GM21825 (cell line): ENCODE measurements around the gene PRELID1.
"Not testable (repeated sequence)": the region's sequence is repeated elsewhere in the genome, so short reads cannot be mapped to it uniquely, and the experiment has no call there.

Experiments used
- ATAC-seq: cut with Tn5 transposase; IDR thresholded peaks from one replicate; pipeline ENCODE4 v1.9.1; 2021; ENCODE audit warnings: mild to moderate bottlenecking, moderate library complexity; ENCODE audit not compliant: unreplicated experiment

The PRELID1 gene, protein sequence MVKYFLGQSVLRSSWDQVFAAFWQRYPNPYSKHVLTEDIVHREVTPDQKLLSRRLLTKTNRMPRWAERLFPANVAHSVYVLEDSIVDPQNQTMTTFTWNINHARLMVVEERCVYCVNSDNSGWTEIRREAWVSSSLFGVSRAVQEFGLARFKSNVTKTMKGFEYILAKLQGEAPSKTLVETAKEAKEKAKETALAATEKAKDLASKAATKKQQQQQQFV

DNA sequence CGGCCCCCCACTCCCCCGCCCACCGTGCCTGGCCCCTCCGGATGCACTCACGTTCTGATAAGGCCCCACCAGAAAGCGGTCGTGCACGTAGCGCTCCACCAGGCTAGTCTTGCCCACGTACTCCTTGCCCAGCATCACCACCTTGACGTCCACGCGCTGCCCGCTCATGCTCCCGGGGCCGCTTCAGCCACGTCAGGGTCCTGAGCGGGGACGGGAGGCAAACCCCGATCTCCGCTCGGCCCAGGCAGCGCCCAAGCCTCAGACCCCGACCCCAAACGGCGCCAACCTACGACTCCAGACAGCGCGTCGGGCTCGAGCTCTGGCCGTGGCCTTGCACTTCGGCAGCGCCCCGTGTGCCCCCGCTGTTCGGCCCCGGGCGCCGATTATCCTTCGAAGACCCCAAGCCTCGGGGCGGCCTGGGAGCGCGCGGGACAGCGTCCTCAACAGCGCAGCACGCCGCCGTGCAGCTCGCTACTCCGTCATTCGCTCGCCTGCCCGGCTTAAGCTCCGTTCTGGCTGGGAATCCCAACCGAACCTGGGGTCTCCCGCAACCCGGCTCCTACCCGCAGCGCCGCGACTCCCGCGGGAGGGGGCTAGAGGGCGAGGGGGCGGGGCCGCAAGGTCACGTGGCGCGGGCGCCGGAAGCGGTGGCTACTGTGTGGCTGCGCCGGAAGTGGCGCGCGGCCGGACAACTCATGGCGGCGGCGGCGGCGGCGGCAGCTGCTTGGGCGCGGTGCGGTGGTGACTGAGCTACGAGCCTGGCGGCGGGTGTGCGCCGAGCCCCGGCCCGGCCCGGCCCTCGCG lies at the start of gene PRELID1, which contains the start of gene RAB24:
Gene PRELID1 (plus strand): TSS at position 679 of the 804 bp plus-strand sequence. CDS start 187 bp downstream, outside the sequence.
Gene RAB24 (minus strand): TSS at position 599 of the 804 bp plus-strand sequence. CDS start 431 bp downstream, at position 168.
- ATAC-seq: peak; percentile 49

DNA sequence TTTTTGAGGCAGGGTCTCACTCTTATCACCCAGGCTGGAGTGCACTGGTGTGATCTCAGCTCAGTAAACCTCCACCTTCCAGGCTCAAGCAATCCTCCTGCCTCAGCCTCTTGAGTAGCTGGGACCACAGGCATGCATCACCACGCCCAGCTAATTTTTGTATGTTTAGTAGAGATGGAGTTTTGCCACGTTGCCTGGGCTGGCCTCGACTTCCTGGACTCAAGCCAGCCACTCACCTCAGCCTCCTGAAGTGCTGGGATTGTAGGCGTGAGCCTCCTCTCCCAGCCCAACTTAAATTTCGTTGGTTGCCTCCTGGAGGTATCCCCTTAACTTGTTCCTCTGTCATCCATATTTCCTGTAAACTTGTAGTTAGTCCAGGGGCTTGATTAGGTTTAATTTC lies 47.3 kb upstream of the PRELID1 start:
- ATAC-seq: no peak

DNA sequence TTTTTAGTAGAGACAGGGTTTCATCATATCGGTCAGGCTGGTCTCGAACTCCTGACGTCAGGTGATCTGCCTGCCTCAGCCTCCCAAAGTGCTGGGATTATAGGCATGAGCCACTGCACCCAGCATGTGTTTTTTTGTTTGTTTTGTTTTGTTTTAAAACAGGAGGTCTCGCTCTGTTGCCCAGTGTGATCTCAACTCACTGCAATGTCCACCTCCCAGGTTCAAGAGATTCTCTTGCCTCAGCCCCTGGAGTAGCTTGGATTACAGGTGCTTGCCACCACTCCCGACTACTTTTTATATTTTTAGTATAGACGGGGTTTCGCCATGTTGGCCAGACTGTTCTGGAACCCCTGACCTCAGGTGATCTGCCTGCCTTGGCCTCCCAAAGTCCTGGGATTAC lies 44.9 kb upstream of the PRELID1 start:
- not testable (repeated sequence) for ATAC-seq

DNA sequence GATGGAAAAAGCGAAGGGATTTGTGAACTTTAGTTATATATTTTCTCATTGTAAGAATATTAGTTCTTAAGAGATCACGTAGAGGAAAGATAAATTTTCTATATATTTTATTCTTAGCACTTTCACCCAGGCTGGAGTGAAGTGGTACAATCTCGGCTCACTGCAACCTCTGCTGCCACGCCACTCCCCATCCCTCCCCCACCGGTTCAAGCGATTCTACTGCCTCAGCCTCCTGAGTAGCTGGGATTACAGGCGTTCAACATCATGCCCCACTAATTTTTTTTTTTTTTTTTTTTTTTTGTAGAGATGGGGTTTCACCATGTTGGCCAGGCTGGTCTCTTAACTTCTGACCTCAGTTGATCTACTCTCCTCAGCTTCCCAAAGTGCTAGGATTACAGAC lies 42.6 kb upstream of the PRELID1 start:
- ATAC-seq: no peak

DNA sequence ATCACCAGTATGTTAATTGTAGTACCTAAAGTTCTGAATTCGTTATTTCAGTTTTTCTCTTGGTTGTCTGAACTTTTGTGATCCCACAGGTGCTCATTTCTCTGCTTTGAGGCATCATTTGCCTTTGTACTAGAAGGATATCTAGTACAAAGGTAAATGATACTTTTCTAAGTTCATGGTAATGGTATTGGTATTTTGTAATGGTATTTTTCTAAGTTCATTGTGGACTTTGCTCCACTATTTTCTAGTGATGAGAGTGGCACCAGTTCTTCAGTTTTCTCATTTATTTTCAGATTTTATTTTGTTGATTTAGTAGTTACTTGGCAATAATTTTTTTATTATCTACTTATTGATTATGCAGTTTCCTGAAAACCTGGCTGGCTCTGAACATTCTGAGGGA lies 42.1 kb upstream of the PRELID1 start:
- no peak for ATAC-seq

DNA sequence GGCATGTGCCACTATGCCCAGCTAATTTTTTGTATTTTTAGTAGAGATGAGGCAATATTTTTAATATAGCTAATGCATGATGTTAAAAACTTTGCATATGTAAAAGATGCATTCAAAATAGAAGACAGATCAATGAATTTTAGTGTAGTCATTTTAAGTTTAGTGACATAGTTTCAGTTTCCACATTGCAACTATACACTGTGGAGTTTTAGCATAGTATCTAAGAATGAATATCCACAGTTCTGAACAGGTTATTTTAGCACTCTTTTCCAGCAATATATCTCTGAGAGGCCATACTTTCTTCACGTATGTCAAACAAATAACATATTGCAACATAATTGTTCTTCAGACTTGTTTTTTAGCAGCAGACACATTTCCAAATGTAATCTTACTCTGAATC lies 39.4 kb upstream of the PRELID1 start:
- no peak for ATAC-seq

DNA sequence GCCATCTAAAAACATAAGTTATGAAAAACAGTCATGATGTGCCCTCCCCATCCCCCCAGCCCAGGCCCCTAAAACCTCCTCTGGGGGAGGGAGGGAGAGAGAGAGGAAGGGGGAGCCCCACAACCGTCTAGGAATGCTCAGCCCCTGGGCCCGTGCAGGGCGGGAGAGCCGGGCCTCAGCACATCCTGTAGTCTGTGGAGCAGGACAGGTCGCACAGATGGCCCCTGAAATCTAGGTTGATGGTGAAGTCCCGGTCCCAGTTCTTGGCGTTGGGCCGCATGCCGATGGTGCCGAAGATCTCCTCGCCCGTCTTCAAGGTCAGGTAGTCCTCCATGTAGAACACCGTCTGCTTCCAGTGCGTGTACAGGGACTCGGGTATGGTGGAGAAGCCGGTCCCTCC lies 38.2 kb upstream of the PRELID1 start:
- ATAC-seq: no peak

DNA sequence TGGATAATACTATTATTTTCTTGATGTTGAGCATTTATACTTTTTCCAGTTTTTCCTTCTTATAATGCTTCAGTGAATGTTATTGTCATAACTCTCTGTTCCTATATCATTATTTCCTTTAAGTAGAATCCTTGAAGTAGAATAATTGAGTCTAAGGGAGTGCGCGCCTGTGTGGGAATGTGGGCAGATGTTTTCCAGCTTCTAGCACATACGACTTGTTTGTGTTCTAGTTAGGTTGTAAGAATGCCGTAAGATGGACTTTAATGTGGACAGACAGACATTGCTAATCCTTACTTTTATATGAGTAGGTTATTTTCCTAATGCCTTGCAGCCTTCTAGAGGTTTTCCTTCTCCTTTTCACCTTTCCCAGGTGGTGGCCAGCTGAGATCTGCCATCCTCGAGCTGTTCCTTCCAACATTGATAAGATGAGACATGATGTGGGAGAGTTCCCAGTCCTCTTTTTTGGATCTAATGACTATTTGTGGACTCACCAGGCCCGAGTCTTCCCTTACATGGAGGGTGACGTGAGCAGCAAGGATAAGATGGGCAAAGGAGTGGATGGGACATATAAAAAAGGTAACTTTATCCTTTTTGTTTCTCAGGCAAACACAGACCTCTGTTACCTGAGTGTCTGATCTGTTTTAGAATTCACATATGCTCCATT lies 34.2 kb upstream of the PRELID1 start:
- ATAC-seq: no peak

DNA sequence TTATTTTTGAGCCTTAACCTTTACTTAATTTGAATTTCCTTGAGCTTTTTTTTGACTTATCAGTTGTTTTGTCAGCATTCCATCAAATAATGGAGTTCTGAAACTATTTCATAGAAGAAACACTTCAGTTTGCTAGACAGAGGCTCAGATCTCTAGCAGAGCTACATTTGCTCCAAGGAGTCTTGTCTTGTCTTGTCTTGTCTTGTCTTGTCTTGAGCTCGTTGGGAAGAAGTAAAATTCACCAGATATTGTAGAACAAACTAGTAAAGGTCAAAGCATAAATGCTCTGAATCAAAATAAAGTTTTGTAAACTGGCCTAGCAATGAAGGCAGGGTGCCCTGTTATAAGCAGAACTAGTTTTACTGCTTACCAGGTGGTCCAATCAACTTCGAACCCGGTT lies 33.6 kb upstream of the PRELID1 start:
- ATAC-seq: no peak

DNA sequence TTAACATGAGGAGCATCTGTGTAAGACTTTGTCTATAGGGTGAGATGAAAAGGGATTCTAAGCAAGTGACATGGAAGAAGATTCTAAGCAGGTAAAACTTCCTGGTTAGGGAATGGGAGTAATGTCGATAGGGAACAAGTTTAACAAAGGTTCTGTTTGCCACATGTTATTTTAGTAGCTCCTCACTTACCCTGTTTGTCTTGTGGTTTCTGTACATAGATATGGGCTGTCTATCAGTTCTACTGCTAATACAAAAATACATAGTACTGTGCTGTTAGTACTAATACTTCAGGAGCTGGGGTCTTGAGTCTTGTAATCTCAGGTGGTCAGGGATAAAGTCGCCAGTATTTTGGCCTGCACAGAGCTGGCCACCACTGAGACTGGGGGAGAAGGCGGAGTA lies 32.9 kb upstream of the PRELID1 start:
- no peak for ATAC-seq

DNA sequence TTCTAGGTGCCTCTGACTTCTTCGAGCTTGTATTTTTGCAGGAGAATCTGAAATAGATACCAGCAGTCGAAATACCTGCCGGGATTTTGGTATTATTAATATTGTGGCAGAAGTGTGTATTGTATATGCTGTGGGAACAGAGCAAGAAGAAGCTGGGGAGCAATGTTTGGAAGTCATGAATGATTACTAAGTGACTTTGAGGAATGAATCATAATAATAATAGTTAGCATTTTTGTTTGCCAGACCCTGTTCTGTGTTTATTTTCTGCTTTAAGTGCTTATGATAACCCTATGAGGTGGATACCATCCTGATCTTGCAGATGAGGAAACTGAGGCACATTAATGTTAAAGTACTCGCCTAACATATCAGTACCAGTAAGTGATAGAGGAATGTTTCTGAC lies 32.5 kb upstream of the PRELID1 start:
- ATAC-seq: no peak

DNA sequence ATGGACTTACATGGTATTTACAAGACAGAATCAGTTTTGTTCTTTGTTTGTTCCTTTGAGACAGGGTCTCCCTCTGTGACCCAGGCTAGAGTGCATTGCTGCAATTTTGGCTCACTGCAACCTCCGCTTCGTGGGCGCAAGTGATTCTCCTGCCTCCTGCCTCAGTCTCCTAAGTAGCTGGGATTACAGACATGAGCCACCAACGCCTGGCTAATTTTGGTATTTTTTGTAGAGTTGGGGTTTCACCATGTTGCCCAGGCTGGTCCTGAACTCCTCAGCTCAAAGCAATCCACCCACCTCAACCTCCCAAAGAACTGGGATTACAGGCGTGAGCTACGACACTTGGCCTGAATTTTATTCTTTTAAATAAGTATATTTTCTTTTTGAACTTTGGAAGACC lies 27.7 kb upstream of the PRELID1 start:
- ATAC-seq: no peak

DNA sequence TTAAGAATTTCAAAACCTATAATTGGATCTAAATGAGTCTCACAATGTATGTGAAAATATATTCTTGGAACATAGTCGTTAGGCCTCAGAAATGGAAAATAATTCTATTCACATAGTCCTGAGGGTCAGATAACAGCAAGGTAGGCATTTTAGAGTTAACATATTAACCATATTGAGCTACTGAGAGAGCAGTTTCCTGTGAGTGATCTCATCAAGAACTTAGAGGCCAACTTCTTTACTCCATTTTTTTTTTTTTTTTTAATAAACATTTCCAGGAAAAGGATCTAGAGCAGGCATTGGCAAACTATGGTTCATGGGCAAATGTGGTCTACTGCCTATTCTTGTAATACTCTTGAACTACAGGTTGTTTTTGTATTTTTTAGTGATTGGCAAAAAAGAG lies 26.7 kb upstream of the PRELID1 start:
- no peak for ATAC-seq

DNA sequence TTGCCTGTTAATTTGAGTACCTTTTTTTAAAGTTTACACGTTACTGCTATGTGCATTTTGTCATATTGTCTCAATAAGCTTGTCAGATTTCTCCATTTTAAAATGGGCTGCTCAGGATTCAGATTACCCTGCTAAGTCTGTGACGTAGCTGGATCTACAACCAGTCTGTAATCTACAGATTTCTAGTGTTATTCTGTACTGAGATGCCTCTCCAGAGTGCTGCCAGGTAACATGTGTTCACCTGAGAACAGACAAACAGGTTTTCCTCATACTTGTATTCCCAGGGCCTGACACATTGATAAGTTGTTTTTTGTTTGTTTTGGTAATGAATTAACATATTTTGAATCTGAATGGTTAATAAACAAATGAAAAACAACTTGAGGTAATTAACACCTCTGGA lies 15.4 kb upstream of the PRELID1 start:
- ATAC-seq: no peak

DNA sequence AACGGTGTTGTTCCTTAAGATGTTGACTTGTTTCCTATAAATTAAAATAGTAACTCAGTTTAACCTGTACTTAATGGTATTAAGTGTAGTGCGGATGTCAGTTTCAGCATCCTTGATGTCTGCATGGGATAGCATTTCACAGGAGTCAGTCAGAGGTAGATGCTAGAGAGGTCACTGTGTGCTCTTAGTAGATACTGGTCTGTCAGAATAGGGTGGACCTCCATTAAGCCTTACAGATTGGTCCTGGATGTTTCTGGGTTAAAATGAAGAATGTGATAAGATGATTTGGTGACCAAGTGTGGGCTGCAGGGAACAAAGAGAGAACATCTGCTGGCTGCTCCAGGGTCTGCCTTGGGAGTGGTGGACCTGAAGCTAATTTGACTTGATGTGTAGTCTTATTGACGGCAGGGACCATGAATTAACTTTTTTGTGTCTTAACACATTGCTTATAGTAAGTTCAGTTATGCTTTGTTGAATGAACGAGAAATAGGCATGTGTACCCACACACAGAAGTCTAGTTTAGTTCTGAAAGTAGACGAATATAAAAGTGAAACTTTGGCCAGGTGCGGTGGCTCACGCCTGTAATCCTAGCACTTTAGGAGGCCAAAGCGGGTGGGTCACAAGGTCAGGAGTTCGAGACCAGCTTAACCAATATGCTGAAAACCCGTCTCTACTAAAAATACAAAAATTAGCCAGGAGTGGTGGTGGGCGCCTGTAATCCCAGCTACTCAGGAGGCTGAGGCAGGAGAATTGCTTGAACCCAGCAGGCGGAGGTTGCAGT lies 12.6 kb upstream of the PRELID1 start:
- ATAC-seq: no peak

DNA sequence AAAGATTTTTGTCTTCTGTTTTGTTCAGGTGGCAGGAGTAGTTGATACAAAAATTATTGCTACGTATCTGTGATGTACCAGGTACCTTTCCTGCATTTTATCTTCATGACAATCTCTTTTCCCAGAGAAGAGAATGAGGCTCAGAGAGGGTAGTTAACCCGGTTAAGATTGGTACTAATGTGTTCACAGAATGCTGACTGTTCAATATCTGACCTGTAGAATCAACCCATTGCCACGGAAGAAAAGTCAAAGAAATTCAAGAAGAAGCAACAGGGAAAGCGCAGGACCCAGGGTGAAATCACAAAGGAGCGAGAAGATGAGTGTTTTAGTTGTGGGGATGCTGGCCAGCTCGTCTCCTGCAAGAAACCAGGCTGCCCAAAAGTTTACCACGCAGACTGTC lies 11.9 kb upstream of the PRELID1 start:
- ATAC-seq: no peak

DNA sequence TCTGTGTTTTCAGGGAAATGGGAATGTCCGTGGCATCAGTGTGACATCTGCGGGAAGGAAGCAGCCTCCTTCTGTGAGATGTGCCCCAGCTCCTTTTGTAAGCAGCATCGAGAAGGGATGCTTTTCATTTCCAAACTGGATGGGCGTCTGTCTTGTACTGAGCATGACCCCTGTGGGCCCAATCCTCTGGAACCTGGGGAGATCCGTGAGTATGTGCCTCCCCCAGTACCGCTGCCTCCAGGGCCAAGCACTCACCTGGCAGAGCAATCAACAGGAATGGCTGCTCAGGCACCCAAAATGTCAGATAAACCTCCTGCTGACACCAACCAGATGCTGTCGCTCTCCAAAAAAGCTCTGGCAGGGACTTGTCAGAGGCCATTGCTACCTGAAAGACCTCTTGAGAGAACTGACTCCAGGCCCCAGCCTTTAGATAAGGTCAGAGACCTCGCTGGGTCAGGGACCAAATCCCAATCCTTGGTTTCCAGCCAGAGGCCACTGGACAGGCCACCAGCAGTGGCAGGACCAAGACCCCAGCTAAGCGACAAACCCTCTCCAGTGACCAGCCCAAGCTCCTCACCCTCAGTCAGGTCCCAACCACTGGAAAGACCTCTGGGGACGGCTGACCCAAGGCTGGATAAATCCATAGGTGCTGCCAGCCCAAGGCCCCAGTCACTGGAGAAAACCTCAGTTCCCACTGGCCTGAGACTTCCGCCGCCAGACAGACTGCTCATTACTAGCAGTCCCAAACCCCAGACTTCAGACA lies 9.6 kb upstream of the PRELID1 start:
- no peak for ATAC-seq

DNA sequence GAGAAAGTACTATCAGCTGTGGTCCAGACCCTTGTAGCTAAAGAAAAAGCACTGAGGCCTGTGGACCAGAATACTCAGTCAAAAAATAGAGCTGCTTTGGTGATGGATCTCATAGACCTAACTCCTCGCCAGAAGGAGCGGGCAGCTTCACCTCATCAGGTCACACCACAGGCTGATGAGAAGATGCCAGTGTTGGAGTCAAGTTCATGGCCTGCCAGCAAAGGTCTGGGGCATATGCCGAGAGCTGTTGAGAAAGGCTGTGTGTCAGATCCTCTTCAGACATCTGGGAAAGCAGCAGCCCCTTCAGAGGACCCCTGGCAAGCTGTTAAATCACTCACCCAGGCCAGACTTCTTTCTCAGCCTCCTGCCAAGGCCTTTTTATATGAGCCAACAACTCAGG lies 9.0 kb upstream of the PRELID1 start:
- no peak for ATAC-seq

DNA sequence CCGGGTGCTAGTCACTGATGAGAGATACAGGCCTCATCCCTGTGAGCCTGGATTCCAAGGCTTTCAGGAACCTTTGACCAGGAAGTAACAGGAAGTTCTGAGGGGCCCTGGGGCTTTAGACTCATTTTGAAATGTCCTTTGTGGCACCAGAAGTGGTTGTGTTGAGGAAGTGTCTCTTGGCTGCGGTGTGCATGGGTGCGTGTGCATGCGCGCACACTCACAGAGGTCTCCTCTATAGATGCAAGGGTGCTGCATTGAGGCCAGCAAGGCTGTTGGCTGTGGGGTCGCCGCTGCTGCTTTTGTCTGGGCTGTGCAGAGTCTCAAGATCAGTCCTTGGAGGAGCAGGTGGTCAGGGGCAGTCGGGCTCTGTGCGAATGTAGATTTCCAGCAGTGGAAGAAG lies 7.7 kb upstream of the PRELID1 start:
- no peak for ATAC-seq

DNA sequence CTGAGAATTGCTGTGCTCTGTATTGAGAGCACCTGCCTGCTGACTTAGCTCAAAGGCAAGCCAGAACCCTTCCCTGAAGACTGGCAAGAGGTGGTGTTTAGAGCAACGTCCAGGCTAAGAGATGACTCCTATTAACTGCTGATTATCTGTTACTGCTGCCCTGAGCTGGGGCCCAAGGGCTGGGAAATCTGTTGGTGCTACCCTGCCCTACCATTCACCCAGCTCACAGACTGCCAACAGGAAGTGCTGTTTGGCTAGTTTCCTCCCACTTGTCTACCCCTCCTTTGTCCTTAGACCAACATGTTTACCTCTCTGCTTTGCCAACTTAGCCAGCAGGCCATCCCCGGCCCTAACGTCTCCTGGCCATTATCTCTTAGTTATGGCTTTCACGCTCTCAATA lies 7.0 kb upstream of the PRELID1 start:
- no peak for ATAC-seq
